A549 (cell line): ENCODE data around the gene TSPEAR. TPM values are rescaled to one million over a fixed set of nuclear protein-coding genes. Genes with fewer than 3 reads are reported as not detected.

Experiments used
- ATAC-seq, 2 experiments: fragments of 200-7000 bp in 1 of 2; fragments of >200 bp in 1 of 2; cut with Nextera tagmentation in 1 of 2; cut with Tn5 transposase in 1 of 2; 3 replicates each; pipeline versions ENCODE4 v1.8.0 to v1.9.1; 2018 to 2020; ENCODE audit warnings: mild to moderate bottlenecking in 1 of 2, moderate library complexity in 1 of 2
- CTCF ChIA-PET: fragments of 300-600 bp; sonication (Branson Sonifier 250); formaldehyde crosslinking; extraction: SDS; loops from one replicate; lab custom pipeline; 2021; ENCODE audit warnings: antibody characterized with exemption, inconsistent platforms; lab: Yijun Ruan, JAX
- POLR2A ChIA-PET: fragments of 350-600 bp; formaldehyde crosslinking; extraction: SDS; loops from one replicate; lab custom pipeline; 2021; ENCODE audit warnings: antibody characterized with exemption, inconsistent platforms; lab: Yijun Ruan, JAX
- DNase-seq, 2 experiments: peaks; one replicate each; pipeline versions ENCODE4 v3.0.0 to v3.0.0-alpha.2; 2011 to 2016; ENCODE audit warnings: low read depth in 1 of 2, low spot score in 1 of 2
- FAIRE-seq: peaks from 2 replicates; lab custom pipeline; 2011; peaks lifted over from hg19 to GRCh38; lab: Jason Lieb, UNC
- H3K27ac ChIP-seq, 2 experiments: fragments of >200 bp; sonication (Bioruptor Twin); formaldehyde crosslinking; 3 replicates each; pipeline ENCODE4 v1.5.1; 2016 to 2017
- H3K4me1 ChIP-seq: fragments of >200 bp; sonication (Bioruptor Twin); formaldehyde crosslinking; 3 replicates; pipeline ENCODE4 v1.6.1; 2016
- H3K4me2 ChIP-seq: fragments of >200 bp; sonication (Bioruptor Twin); formaldehyde crosslinking; 3 replicates; pipeline ENCODE4 v1.6.1; 2016
- H3K4me3 ChIP-seq: fragments of >200 bp; sonication (Bioruptor Twin); formaldehyde crosslinking; 3 replicates; pipeline ENCODE4 v1.5.1; 2016
- H3K9me3 ChIP-seq: fragments of >200 bp; sonication (Bioruptor Twin); formaldehyde crosslinking; 3 replicates; pipeline ENCODE4 v1.6.1; 2016
- BHLHE40 ChIP-seq: IDR thresholded peaks from 2 replicates; pipeline ENCODE4 v1.6.1; 2012; ENCODE audit warnings: low read depth, low read length, inconsistent platforms
- CBX2 ChIP-seq: fragments of 200-600 bp; sonication (generic); IDR thresholded peaks from 2 replicates; pipeline ENCODE4 v1.6.1; 2016; ENCODE audit warnings: low read depth, mild to moderate bottlenecking, borderline replicate concordance
- CHD2 ChIP-seq: fragments of 150-350 bp; IDR thresholded peaks from 2 replicates; pipeline ENCODE4 v1.6.1; 2014; ENCODE audit warnings: low read length; ENCODE audit not compliant: partially characterized antibody
- CHD4 ChIP-seq: fragments of 200-600 bp; sonication (generic); IDR thresholded peaks from 2 replicates; pipeline ENCODE4 v1.6.1; 2016; ENCODE audit warnings: antibody characterized with exemption, mild to moderate bottlenecking, borderline replicate concordance
- EHF ChIP-seq: fragments of 250-450 bp; sonication (Bioruptor Pico); IDR thresholded peaks from 2 replicates; pipeline ENCODE4 v1.5.0; 2020; ENCODE audit warnings: mild to moderate bottlenecking
- EHMT2 ChIP-seq: fragments of 200-600 bp; sonication (generic); IDR thresholded peaks from 2 replicates; pipeline ENCODE4 v1.6.1; 2016; ENCODE audit warnings: antibody characterized with exemption, low read depth, mild to moderate bottlenecking, moderate library complexity
- ELK1 ChIP-seq: fragments of 150-350 bp; IDR thresholded peaks from 2 replicates; pipeline ENCODE4 v1.6.1; 2014; ENCODE audit warnings: low read depth, mild to moderate bottlenecking, low read length
- ESRRA ChIP-seq: fragments of 150-350 bp; IDR thresholded peaks from 2 replicates; pipeline ENCODE4 v1.6.1; 2014; ENCODE audit warnings: mild to moderate bottlenecking, low read length, borderline replicate concordance
- FOSL2 ChIP-seq, 2 experiments: fragments of 450-650 bp in 1 of 2; fragments of >200 bp in 1 of 2; sonication (Bioruptor Twin) in 1 of 2; formaldehyde crosslinking; IDR thresholded peaks; 2 replicates each; pipeline versions ENCODE4 v1.5.0 to v1.6.1; 2016 to 2020; ENCODE audit warnings: mild to moderate bottlenecking in 1 of 2, moderate library complexity in 1 of 2
- FOXS1 ChIP-seq: fragments of 250-450 bp; sonication (Bioruptor Pico); IDR thresholded peaks from 2 replicates; pipeline ENCODE4 v1.5.0; 2020; ENCODE audit warnings: mild to moderate bottlenecking, moderate library complexity
- HOXA7 ChIP-seq: fragments of 250-450 bp; sonication (Bioruptor Pico); IDR thresholded peaks from 2 replicates; pipeline ENCODE4 v1.5.0; 2020; ENCODE audit warnings: mild to moderate bottlenecking, moderate library complexity
- HOXB13 ChIP-seq: fragments of 250-450 bp; sonication (Bioruptor Pico); IDR thresholded peaks from 2 replicates; pipeline ENCODE4 v1.5.0; 2020; ENCODE audit warnings: low read depth, mild to moderate bottlenecking, moderate library complexity
- KDM5A ChIP-seq: fragments of 200-600 bp; sonication (generic); IDR thresholded peaks from 2 replicates; pipeline ENCODE4 v1.6.1; 2016; ENCODE audit warnings: antibody characterized with exemption, mild to moderate bottlenecking
- MAX ChIP-seq: IDR thresholded peaks from 2 replicates; pipeline ENCODE4 v1.6.1; 2012
- MYC ChIP-seq: IDR thresholded peaks from 2 replicates; pipeline ENCODE4 v1.6.1; 2012; ENCODE audit warnings: mild to moderate bottlenecking, inconsistent platforms, low read length, improper control_type of control experiment, borderline replicate concordance
- NR3C1 ChIP-seq: fragments of >200 bp; sonication (Bioruptor Twin); formaldehyde crosslinking; IDR thresholded peaks from 3 replicates; pipeline ENCODE4 v1.6.1; 2017
- PHF8 ChIP-seq: fragments of 200-600 bp; sonication (generic); IDR thresholded peaks from 2 replicates; pipeline ENCODE4 v1.6.1; 2016; ENCODE audit warnings: low read depth, mild to moderate bottlenecking, antibody characterized with exemption, moderate library complexity, borderline replicate concordance
- RARB ChIP-seq: fragments of 250-450 bp; sonication (Bioruptor Pico); IDR thresholded peaks from 2 replicates; pipeline ENCODE4 v1.8.0; 2021; ENCODE audit warnings: mild to moderate bottlenecking, moderate library complexity
- RCOR1 ChIP-seq: fragments of 150-350 bp; IDR thresholded peaks from 2 replicates; pipeline ENCODE4 v1.6.1; 2014; ENCODE audit warnings: antibody characterized with exemption, low read length, low read depth
- RFX5 ChIP-seq: fragments of 450-650 bp; IDR thresholded peaks from 2 replicates; pipeline ENCODE4 v1.7.1; 2014; ENCODE audit warnings: antibody characterized with exemption, mild to moderate bottlenecking, moderate library complexity
- RNF2 ChIP-seq: fragments of 200-600 bp; sonication (generic); IDR thresholded peaks from 2 replicates; pipeline ENCODE4 v1.6.1; 2016; ENCODE audit warnings: low read depth, mild to moderate bottlenecking, antibody characterized with exemption, moderate library complexity, borderline replicate concordance
- SMC3 ChIP-seq: fragments of >200 bp; sonication (Bioruptor Twin); formaldehyde crosslinking; IDR thresholded peaks from 3 replicates; pipeline ENCODE4 v1.6.1; 2018; ENCODE audit warnings: inconsistent platforms
- ZC3H11A ChIP-seq: fragments of 450-650 bp; IDR thresholded peaks from 2 replicates; pipeline ENCODE4 v1.6.1; 2014; ENCODE audit warnings: antibody characterized with exemption, mild to moderate bottlenecking
- ZNF302 ChIP-seq: fragments of 250-450 bp; sonication (Bioruptor Pico); IDR thresholded peaks from 2 replicates; pipeline ENCODE4 v1.9.0; 2021; ENCODE audit warnings: inconsistent platforms, mild to moderate bottlenecking, moderate library complexity
- ZSCAN20 ChIP-seq: fragments of 250-450 bp; sonication (Bioruptor Pico); IDR thresholded peaks from 2 replicates; pipeline ENCODE4 v1.8.0; 2022; ENCODE audit warnings: mild to moderate bottlenecking, moderate library complexity
- WGBS: methylation state at CpG from one replicate; pipeline ENCODE4 v1.1.6; 2017; ENCODE audit errors: missing lambda C conversion rate; 5-methylcytosine and 5-hydroxymethylcytosine counted together
- polyA plus RNA-seq, 4 experiments: library from polyadenylated mRNA; depleted of rRNA in 3 of 4; stranded (reverse); fragments of >200 nt; fragmentation: RNase III in 1 of 4; extraction: RNeasy Plus Mini Kit Qiagen cat#74134 plus additional on column Dnase treatment in 1 of 4; gene quantifications; 2 replicates in 3 of 4; 3 replicates in 1 of 4; pipeline ENCODE4 v1.2.3, GENCODE V29; 2011 to 2017
- TF ChIP-seq, protein P1 (sequence below): fragments of >200 bp; sonication (Bioruptor Twin); formaldehyde crosslinking; IDR thresholded peaks from 3 replicates; pipeline ENCODE4 v1.6.1; 2016
- TF ChIP-seq, protein P2 (sequence below): fragments of 200-600 bp; sonication (generic); IDR thresholded peaks from 2 replicates; pipeline ENCODE4 v1.6.1; 2016; ENCODE audit warnings: antibody characterized with exemption, mild to moderate bottlenecking, moderate library complexity
- TF ChIP-seq, protein P3 (sequence below): fragments of 250-450 bp; sonication (Bioruptor Pico); IDR thresholded peaks from 2 replicates; pipeline ENCODE4 v1.5.0; 2020; ENCODE audit warnings: low read depth, mild to moderate bottlenecking, moderate library complexity

The TSPEAR gene
- polyA plus RNA-seq, 2 of the 4 experiments (the other 2 are of a cell fraction), result not detected

GRCh38 chr21:44589094-44589493, 122.3 kb downstream of the TSPEAR start:
- ChIA-PET CTCF (no interaction called here), POLR2A (no interaction called here)
- H3K4me3 ChIP-seq, result no peak overlapping the region
- no peak for TF ChIP-seq HOXB13 (CRISPR knock-in tag)
- TF ChIP-seq HOXA7 (CRISPR knock-in tag), result no peak
- no peak for TF ChIP-seq FOSL2 (IDR thresholded peaks at IDR 0.05)
- TF ChIP-seq FOSL2 (CRISPR knock-in tag; IDR thresholded peaks at IDR 0.05), result no peak
- no peak for TF ChIP-seq FOXS1 (CRISPR knock-in tag)
- no peak for TF ChIP-seq EHMT2
- no peak for TF ChIP-seq ELK1
- TF ChIP-seq CHD4, result no peak
- TF ChIP-seq, protein P1, sequence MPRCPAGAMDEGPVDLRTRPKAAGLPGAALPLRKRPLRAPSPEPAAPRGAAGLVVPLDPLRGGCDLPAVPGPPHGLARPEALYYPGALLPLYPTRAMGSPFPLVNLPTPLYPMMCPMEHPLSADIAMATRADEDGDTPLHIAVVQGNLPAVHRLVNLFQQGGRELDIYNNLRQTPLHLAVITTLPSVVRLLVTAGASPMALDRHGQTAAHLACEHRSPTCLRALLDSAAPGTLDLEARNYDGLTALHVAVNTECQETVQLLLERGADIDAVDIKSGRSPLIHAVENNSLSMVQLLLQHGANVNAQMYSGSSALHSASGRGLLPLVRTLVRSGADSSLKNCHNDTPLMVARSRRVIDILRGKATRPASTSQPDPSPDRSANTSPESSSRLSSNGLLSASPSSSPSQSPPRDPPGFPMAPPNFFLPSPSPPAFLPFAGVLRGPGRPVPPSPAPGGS, result no peak
- no peak for TF ChIP-seq BHLHE40
- no peak for TF ChIP-seq MYC
- no peak for ATAC-seq
- DNase-seq, result no peak
- WGBS, result 50% methylated on average over 2 of the region's 2 CpGs
- FAIRE-seq, result no peak
- H3K27ac ChIP-seq, result no peak overlapping the region
- no peaks in the 10 kb centered on the region for H3K9me3 ChIP-seq
- H3K4me2 ChIP-seq, result no peak overlapping the region
- no peaks in the 10 kb centered on the region for H3K4me1 ChIP-seq

- CTCF ChIA-PET, result no interaction called here
- 33% methylated on average over 3 of the region's 3 CpGs for WGBS
- DNase-seq (no peak), ATAC-seq (no peak), FAIRE-seq (no peak)
- Histone ChIP-seq H3K4me1 (no peaks in the 10 kb centered on the region), H3K27ac (no peak overlapping the region), H3K9me3 (peaks cover 10% of the 10 kb centered on the region; the same call in 2 of the 3 replicates), H3K4me3 (no peak overlapping the region), H3K4me2 (no peak overlapping the region)
- POLR2A ChIA-PET, result no interaction called here
- no peak for TF ChIP-seq HOXB13 (CRISPR knock-in tag)
- no peak for TF ChIP-seq CHD2
- no peak for TF ChIP-seq CBX2
- no peak for TF ChIP-seq FOSL2 (IDR thresholded peaks at IDR 0.05)
- TF ChIP-seq FOSL2 (CRISPR knock-in tag; IDR thresholded peaks at IDR 0.05), result no peak
- TF ChIP-seq CHD4, result no peak
Measured at GRCh38 chr21:44585892-44586291, 125.5 kb downstream of the TSPEAR start.

DNA sequence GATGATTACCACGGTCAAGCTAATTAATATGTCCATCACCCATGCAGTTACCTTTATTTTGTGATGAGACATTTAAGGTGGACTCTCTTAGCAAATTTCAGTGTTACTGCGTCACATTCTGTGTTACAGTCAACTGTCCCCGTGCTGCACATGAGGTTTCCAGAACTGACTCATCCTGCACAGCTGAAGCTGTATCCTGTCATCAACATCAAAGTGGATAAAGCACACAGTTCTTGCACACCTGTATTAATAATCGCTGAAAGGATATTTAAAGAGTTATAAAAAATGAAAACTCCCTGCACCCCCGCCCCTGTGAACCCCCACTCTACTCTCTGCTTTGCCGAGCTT, 127.6 kb downstream of the TSPEAR start:
- Histone ChIP-seq H3K4me3 (no peak overlapping the region), H3K4me2 (no peak overlapping the region), H3K27ac (no peak overlapping the region), H3K4me1 (no peaks in the 10 kb centered on the region), H3K9me3 (peaks cover 12% of the 10 kb centered on the region; the same call in 2 of the 3 replicates)
- ChIA-PET CTCF (interaction anchor here (1.0 kb wide), 2 partner anchors 11 to 159 kb away, joined by 3 to 4 read pairs; no protein-coding TSS in a partner anchor), POLR2A (no interaction called here)
- FAIRE-seq, result no peak
- WGBS, result 15% methylated on average over 6 of the region's 6 CpGs
- peak in 1 of 2 experiments; percentile 54; a peak in 1 of 6 replicates for ATAC-seq
- DNase-seq, result no peak
- TF ChIP-seq, protein P2, sequence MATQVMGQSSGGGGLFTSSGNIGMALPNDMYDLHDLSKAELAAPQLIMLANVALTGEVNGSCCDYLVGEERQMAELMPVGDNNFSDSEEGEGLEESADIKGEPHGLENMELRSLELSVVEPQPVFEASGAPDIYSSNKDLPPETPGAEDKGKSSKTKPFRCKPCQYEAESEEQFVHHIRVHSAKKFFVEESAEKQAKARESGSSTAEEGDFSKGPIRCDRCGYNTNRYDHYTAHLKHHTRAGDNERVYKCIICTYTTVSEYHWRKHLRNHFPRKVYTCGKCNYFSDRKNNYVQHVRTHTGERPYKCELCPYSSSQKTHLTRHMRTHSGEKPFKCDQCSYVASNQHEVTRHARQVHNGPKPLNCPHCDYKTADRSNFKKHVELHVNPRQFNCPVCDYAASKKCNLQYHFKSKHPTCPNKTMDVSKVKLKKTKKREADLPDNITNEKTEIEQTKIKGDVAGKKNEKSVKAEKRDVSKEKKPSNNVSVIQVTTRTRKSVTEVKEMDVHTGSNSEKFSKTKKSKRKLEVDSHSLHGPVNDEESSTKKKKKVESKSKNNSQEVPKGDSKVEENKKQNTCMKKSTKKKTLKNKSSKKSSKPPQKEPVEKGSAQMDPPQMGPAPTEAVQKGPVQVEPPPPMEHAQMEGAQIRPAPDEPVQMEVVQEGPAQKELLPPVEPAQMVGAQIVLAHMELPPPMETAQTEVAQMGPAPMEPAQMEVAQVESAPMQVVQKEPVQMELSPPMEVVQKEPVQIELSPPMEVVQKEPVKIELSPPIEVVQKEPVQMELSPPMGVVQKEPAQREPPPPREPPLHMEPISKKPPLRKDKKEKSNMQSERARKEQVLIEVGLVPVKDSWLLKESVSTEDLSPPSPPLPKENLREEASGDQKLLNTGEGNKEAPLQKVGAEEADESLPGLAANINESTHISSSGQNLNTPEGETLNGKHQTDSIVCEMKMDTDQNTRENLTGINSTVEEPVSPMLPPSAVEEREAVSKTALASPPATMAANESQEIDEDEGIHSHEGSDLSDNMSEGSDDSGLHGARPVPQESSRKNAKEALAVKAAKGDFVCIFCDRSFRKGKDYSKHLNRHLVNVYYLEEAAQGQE, result no peak
- TF ChIP-seq ESRRA, result no peak
- TF ChIP-seq KDM5A, result no peak
- TF ChIP-seq CHD2, result no peak
- no peak for TF ChIP-seq ZNF302 (CRISPR knock-in tag)
- TF ChIP-seq RFX5, result no peak
- no peak for TF ChIP-seq EHF
- TF ChIP-seq RNF2, result no peak
- no peak for TF ChIP-seq MAX
- no peak for TF ChIP-seq RARB
- no peak for TF ChIP-seq PHF8
- no peak for TF ChIP-seq SMC3
- TF ChIP-seq RCOR1, result no peak
- no peak for TF ChIP-seq NR3C1
- TF ChIP-seq, protein P3, sequence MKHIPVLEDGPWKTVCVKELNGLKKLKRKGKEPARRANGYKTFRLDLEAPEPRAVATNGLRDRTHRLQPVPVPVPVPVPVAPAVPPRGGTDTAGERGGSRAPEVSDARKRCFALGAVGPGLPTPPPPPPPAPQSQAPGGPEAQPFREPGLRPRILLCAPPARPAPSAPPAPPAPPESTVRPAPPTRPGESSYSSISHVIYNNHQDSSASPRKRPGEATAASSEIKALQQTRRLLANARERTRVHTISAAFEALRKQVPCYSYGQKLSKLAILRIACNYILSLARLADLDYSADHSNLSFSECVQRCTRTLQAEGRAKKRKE (CRISPR knock-in tag), result no peak
- no peak for TF ChIP-seq ZSCAN20 (CRISPR knock-in tag)
- no peak for TF ChIP-seq CHD4
- no peak for TF ChIP-seq ZC3H11A
